ENCODE measurements around the gene LCP1.

DNA sequence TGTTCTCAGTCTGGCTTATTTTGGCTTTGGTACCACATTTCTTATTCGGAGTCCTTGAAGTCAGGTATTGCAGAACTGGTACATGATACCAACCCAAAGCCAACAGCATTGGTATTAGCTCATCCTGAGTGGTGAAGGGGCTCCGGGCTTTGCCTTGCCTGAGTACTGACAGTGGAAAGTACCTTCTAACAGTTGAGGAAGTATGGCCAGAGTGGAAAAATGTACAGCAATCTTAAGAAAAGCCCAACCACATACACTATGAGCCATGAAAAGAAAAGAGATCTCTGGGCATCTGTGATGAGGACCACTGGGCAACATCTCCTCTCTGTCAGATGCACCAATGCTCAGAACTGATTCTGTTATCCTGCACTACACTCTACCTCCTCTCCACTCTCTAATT is 8.3 kb downstream of the LCP1 start:
- TF ChIP-seq, protein P1, sequence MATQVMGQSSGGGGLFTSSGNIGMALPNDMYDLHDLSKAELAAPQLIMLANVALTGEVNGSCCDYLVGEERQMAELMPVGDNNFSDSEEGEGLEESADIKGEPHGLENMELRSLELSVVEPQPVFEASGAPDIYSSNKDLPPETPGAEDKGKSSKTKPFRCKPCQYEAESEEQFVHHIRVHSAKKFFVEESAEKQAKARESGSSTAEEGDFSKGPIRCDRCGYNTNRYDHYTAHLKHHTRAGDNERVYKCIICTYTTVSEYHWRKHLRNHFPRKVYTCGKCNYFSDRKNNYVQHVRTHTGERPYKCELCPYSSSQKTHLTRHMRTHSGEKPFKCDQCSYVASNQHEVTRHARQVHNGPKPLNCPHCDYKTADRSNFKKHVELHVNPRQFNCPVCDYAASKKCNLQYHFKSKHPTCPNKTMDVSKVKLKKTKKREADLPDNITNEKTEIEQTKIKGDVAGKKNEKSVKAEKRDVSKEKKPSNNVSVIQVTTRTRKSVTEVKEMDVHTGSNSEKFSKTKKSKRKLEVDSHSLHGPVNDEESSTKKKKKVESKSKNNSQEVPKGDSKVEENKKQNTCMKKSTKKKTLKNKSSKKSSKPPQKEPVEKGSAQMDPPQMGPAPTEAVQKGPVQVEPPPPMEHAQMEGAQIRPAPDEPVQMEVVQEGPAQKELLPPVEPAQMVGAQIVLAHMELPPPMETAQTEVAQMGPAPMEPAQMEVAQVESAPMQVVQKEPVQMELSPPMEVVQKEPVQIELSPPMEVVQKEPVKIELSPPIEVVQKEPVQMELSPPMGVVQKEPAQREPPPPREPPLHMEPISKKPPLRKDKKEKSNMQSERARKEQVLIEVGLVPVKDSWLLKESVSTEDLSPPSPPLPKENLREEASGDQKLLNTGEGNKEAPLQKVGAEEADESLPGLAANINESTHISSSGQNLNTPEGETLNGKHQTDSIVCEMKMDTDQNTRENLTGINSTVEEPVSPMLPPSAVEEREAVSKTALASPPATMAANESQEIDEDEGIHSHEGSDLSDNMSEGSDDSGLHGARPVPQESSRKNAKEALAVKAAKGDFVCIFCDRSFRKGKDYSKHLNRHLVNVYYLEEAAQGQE (tag by site-specific recombination; IDR thresholded peaks at IDR 0.05) = no peak
- TF ChIP-seq, protein P2, sequence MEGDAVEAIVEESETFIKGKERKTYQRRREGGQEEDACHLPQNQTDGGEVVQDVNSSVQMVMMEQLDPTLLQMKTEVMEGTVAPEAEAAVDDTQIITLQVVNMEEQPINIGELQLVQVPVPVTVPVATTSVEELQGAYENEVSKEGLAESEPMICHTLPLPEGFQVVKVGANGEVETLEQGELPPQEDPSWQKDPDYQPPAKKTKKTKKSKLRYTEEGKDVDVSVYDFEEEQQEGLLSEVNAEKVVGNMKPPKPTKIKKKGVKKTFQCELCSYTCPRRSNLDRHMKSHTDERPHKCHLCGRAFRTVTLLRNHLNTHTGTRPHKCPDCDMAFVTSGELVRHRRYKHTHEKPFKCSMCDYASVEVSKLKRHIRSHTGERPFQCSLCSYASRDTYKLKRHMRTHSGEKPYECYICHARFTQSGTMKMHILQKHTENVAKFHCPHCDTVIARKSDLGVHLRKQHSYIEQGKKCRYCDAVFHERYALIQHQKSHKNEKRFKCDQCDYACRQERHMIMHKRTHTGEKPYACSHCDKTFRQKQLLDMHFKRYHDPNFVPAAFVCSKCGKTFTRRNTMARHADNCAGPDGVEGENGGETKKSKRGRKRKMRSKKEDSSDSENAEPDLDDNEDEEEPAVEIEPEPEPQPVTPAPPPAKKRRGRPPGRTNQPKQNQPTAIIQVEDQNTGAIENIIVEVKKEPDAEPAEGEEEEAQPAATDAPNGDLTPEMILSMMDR (tag by site-specific recombination; IDR thresholded peaks at IDR 0.05) = no peak
- TF ChIP-seq ZNF626 (tag by site-specific recombination; IDR thresholded peaks at IDR 0.05) (no peak), ZNF404 (tag by site-specific recombination; IDR thresholded peaks at IDR 0.05) (no peak), ZNF114 (tag by site-specific recombination; IDR thresholded peaks at IDR 0.05) (no peak), ZNF112 (tag by site-specific recombination; IDR thresholded peaks at IDR 0.05) (no peak), ZNF473 (tag by site-specific recombination; IDR thresholded peaks at IDR 0.05) (no peak), SP7 (tag by site-specific recombination; IDR thresholded peaks at IDR 0.05) (no peak), ZNF324 (tag by site-specific recombination; IDR thresholded peaks at IDR 0.05) (no peak), ZBTB21 (tag by site-specific recombination; IDR thresholded peaks at IDR 0.05) (no peak), ZNF23 (tag by site-specific recombination; IDR thresholded peaks at IDR 0.05; ENCODE audit: borderline replicate concordance) (no peak), TCF7L2 (IDR thresholded peaks at IDR 0.05; ENCODE audit: borderline replicate concordance, low read depth, low read length) (no peak)
- TF ChIP-seq, protein P3, sequence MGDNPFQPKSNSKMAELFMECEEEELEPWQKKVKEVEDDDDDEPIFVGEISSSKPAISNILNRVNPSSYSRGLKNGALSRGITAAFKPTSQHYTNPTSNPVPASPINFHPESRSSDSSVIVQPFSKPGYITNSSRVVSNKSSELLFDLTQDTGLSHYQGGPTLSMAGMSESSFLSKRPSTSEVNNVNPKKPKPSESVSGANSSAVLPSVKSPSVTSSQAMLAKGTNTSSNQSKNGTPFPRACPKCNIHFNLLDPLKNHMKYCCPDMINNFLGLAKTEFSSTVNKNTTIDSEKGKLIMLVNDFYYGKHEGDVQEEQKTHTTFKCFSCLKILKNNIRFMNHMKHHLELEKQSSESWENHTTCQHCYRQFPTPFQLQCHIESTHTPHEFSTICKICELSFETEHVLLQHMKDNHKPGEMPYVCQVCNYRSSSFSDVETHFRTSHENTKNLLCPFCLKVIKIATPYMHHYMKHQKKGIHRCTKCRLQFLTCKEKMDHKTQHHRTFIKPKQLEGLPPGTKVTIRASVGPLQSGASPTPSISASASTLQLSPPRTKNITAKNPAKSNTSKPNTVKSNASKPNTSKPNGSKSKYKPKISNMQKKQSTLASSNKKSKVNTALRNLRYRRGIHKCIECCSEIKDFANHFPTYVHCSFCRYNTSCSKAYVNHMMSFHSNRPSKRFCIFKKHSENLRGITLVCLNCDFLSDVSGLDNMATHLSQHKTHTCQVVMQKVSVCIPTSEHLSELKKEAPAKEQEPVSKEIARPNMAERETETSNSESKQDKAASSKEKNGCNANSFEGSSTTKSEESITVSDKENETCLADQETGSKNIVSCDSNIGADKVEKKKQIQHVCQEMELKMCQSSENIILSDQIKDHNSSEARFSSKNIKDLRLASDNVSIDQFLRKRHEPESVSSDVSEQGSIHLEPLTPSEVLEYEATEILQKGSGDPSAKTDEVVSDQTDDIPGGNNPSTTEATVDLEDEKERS (tag by site-specific recombination; IDR thresholded peaks at IDR 0.05) = no peak
